Psoas muscle (tissue), 8 donors: ENCODE measurements around the gene KRTAP3-1. TPM values are rescaled to one million over a fixed set of nuclear protein-coding genes. Genes with fewer than 3 reads are reported as not detected.
"Not testable (repeated sequence)": the region's sequence is repeated elsewhere in the genome, so short reads cannot be mapped to it uniquely, and the experiment has no call there.

Experiments used
- ATAC-seq, 4 donors: fragments of 200-7000 bp; cut with Tn5 transposase; one replicate each; pipeline ENCODE4 v1.9.1; 2020; ENCODE audit warnings: moderate library complexity in 3 of 4, mild to moderate bottlenecking in 2 of 4
- DNase-seq, 2 donors: peaks; one replicate each; pipeline ENCODE4 v3.0.0-alpha.2; 2020
- H3K27ac ChIP-seq: fragments of 200-600 bp; one replicate; pipeline ENCODE4 v1.8.0; 2022
- H3K27me3 ChIP-seq, 3 donors: fragments of 200-600 bp in 1 of 3; one replicate each; pipeline versions ENCODE4 v1.6.1 to v1.8.0; 2013 to 2022; ENCODE audit warnings: low read length in 2 of 3, mild to moderate bottlenecking in 2 of 3, moderate library complexity in 1 of 3; ENCODE audit not compliant: insufficient read depth in 3 of 3
- H3K36me3 ChIP-seq, 2 donors: fragments of 200-600 bp in 1 of 2; one replicate each; pipeline versions ENCODE4 v1.6.1 to v1.8.0; 2013 to 2022; ENCODE audit warnings: low read depth in 1 of 2, mild to moderate bottlenecking in 1 of 2, moderate library complexity in 1 of 2; ENCODE audit not compliant: insufficient read depth in 1 of 2
- H3K4me1 ChIP-seq: fragments of 200-600 bp; one replicate; pipeline ENCODE4 v1.8.0; 2022
- H3K4me3 ChIP-seq: fragments of 200-600 bp; one replicate; pipeline ENCODE4 v1.8.0; 2022; ENCODE audit warnings: mild to moderate bottlenecking
- H3K9me3 ChIP-seq: fragments of 200-600 bp; one replicate; pipeline ENCODE4 v1.8.0; 2022
- WGBS, 3 donors: extraction: QIAGEN DNeasy Blood & Tissue Kit; methylation state at CpG; one replicate each; pipeline versions ENCODE4 v1.1.6 to v1.1.7; 2013; 5-methylcytosine and 5-hydroxymethylcytosine counted together
- intact Hi-C, 2 donors: fragments of 100-400 bp; cut with DNase I; formaldehyde crosslinking; loops; one replicate each; pipeline versions ENCODE4 v1.11.0 to v1.14.2; 2022
- polyA plus RNA-seq, 3 donors: library from polyadenylated mRNA; stranded (reverse); fragments of 200-250 nt; gene quantifications; one replicate each; pipeline ENCODE4 v1.2.3, GENCODE V29; 2013
- total RNA-seq, 4 donors: library from RNA; stranded (reverse); fragmentation: NEBNext Ultra II Directional in 2 of 4; extraction: Animal tissue kit (Norgen Biotek cat#: 25700) in 2 of 4; gene quantifications; one replicate each; pipeline versions ENCODE4 v1.2.1 to v1.2.4, GENCODE V29; 2021 to 2023
- TF ChIP-seq, protein P1 (sequence below): fragments of 200-600 bp; IDR thresholded peaks from one replicate; pipeline ENCODE4 v1.8.0; 2022; ENCODE audit warnings: antibody characterized with exemption
- donor health status: healthy with polysubstance abuse.
- donor health status: DM: no; HTN: no; CAD: no; lungs with moderate emphysema.
- donor health status: Bipolar disorder and iron deficiency.
- donor health status: healthy.
- donor health status: DM: yes; HTN: yes; CAD: no.
- donor health status: DM: no; HTN: no; CAD: no.
- donor health status: DM: no; HTN: no; CAD: no.
- donor health status: DM: yes; HTN: yes; CAD: no.

KRTAP3-1 gene
- total and polyA plus RNA-seq, 7 donors, result not detected

DNA sequence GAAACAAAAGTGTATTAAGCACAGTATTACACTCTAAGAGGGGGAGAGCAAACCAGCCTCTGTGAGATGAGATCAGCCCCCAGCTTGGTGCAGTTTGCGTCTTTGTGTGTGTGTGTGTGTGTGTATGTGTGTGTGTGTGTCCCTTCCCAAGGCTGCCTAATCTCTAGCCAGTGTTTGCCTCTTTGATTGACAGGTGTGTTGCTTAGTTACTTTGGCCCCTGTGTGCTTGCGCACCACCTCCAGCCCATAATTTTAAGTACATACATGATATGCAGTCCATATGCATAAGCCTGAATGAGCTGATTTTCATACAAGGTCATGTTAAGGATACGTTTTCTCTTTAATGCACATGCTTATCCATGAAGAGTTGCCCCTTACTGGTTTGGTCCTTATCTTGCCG is 7.1 kb downstream of the KRTAP3-1 start:
- no peak overlapping the region for H3K4me3 ChIP-seq
- peaks cover 5 to 16% (median 5%) of the 10 kb centered on the region in 3 donors for H3K27me3 ChIP-seq
- H3K36me3 ChIP-seq, result no peaks in the 10 kb centered on the region
- H3K27ac ChIP-seq, result no peak overlapping the region
- ATAC-seq (no peak), DNase-seq (no peak)
- no peaks in the 10 kb centered on the region for H3K9me3 ChIP-seq
- 78 to 89% (median 87%) methylated on average over 4 of the region's 4 CpGs for WGBS, 3 donors
- intact Hi-C loops, result no loop called here
- TF ChIP-seq, protein P1, sequence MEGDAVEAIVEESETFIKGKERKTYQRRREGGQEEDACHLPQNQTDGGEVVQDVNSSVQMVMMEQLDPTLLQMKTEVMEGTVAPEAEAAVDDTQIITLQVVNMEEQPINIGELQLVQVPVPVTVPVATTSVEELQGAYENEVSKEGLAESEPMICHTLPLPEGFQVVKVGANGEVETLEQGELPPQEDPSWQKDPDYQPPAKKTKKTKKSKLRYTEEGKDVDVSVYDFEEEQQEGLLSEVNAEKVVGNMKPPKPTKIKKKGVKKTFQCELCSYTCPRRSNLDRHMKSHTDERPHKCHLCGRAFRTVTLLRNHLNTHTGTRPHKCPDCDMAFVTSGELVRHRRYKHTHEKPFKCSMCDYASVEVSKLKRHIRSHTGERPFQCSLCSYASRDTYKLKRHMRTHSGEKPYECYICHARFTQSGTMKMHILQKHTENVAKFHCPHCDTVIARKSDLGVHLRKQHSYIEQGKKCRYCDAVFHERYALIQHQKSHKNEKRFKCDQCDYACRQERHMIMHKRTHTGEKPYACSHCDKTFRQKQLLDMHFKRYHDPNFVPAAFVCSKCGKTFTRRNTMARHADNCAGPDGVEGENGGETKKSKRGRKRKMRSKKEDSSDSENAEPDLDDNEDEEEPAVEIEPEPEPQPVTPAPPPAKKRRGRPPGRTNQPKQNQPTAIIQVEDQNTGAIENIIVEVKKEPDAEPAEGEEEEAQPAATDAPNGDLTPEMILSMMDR, result no peak
- no peaks in the 10 kb centered on the region for H3K4me1 ChIP-seq

DNA sequence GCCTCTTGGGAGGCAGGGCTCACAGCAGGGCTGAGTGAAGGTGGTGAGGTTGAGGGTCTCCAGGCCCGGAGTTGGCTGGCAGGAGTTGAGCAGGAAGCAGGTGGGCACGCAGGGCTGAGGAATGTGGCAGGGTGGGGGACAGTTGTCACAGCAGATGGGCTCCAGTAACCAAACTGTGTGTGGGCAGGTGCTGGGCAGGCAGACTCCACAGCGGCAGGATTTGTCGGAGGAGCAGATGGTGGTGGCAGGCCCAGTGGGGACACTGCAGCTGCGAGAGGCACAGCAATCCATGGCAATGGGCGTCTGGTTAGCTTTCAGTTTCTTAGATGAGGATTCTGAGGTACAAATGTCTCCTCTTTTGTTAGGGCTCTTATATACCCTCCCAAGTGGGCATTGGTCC is 9.4 kb downstream of the KRTAP3-1 start, which contains the start of gene KRTAP3-2:
TSS of gene KRTAP3-2 (minus strand) at position 344 of the 400 bp plus-strand sequence. CDS start at position 291, 53 bp downstream.
- H3K4me1 ChIP-seq, H3K4me3 ChIP-seq, ATAC-seq, intact Hi-C loops, H3K9me3 ChIP-seq, H3K27ac ChIP-seq, DNase-seq, H3K36me3 ChIP-seq: not testable (repeated sequence)
- 37 to 55% (median 51%) methylated on average over 6 of the region's 6 CpGs for WGBS, 3 donors
- peaks cover 0 to 16% (median 5%) of the 10 kb centered on the region in 3 donors for H3K27me3 ChIP-seq

DNA sequence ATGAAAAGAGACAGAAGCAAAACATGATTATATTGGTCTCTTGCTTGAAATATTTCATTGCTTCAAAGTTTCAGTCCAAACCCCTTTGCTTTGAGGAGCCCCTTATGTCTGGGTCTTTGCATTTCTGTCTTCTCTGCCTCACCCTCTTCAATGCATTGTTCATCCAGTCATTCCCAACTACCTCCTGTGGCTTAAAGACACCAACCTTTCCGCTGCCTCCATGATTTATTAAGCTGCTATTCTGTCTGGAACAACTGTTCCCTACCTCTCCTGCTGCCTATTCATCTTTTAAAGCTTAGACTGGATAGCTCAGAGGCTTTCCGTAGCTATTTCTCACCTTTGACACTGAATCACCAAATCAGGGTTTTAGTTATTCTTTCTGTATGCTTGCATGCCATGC is 11.6 kb downstream of the KRTAP3-1 start:
- Histone ChIP-seq H3K27me3 (peaks cover 0 to 12% (median 5%) of the 10 kb centered on the region in 3 donors), H3K4me3 (no peak overlapping the region), H3K9me3 (no peaks in the 10 kb centered on the region), H3K36me3 (no peaks in the 10 kb centered on the region), H3K4me1 (no peaks in the 10 kb centered on the region), H3K27ac (no peak overlapping the region)
- TF ChIP-seq, protein P1, result no peak
- DNase-seq (no peak), ATAC-seq (no peak)
- WGBS, 3 donors, result 53 to 63% (median 62%) methylated on average over 2 of the region's 2 CpGs
- intact Hi-C loops, result no loop called here

DNA sequence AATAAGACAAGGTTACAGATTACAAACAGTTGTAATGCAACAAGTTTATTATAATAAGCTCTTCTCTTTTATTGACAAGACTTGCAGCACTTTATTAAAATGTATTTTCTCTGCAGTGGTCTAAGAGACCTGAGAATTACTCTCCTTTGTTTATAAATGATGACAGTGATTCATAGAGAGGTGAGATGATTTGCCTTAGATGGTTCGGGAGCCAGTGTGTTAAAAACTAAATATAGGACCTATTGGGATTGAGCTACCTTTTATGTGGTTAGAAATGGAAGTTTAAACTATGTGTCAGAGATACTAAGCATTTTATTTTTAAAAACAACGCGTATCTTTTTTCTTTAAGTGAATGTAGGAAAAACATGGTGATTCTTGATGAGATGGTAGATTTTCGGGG is 12.1 kb downstream of the KRTAP3-1 start:
- no peak for ATAC-seq
- intact Hi-C loops, result no loop called here
- no peak overlapping the region for H3K4me3 ChIP-seq
- no peaks in the 10 kb centered on the region for H3K36me3 ChIP-seq
- DNase-seq, result no peak
- no peak overlapping the region for H3K27ac ChIP-seq
- no peaks in the 10 kb centered on the region for H3K4me1 ChIP-seq
- 82 to 94% (median 90%) methylated on average over 4 of the region's 4 CpGs for WGBS, 3 donors
- TF ChIP-seq, protein P1, result no peak
- H3K27me3 ChIP-seq, result peaks cover 0 to 12% (median 5%) of the 10 kb centered on the region in 3 donors
- no peaks in the 10 kb centered on the region for H3K9me3 ChIP-seq

DNA sequence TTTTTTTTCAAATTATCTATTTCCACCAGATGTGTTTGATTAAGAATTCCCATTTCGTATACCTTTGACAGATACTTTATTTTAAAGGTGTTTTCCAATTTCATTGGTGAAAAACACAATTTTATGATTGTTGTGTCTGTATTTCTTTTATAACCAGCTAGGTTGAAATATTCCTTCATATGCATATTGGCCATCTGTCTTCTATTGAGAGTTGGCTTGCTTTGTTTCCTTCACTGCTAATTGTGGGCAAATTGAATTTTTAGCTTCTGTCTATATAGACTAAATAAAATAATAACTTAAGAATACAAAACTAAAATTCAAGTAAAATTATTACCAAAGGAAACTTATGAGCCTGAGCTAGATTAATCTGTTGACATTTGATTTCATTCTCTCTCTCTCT is 13.8 kb downstream of the KRTAP3-1 start:
- no peaks in the 10 kb centered on the region for H3K9me3 ChIP-seq
- no peak overlapping the region for H3K27ac ChIP-seq
- ATAC-seq, result no peak
- 63 to 74% (median 64%) methylated on average over 1 of the region's 1 CpG for WGBS, 3 donors
- H3K4me1 ChIP-seq, result no peaks in the 10 kb centered on the region
- H3K36me3 ChIP-seq, result no peaks in the 10 kb centered on the region
- intact Hi-C loops, result no loop called here
- H3K27me3 ChIP-seq, result peaks cover 0 to 5% (median 4%) of the 10 kb centered on the region in 3 donors
- no peak for DNase-seq
- no peak overlapping the region for H3K4me3 ChIP-seq
- TF ChIP-seq, protein P1, result no peak
